Parathyroid adenoma (tissue), 2 donors: ENCODE measurements around the gene GRIA1.

Experiments
- H2AFZ ChIP-seq: fragments of 300-600 bp; sonication (generic); one replicate; pipeline ENCODE4 v1.7.0; 2017; ENCODE audit warnings: antibody characterized with exemption, mild to moderate bottlenecking
- H3K27ac ChIP-seq: fragments of 300-600 bp; sonication (generic); one replicate; pipeline ENCODE4 v1.7.0; 2017
- H3K27me3 ChIP-seq: fragments of 300-600 bp; sonication (generic); one replicate; pipeline ENCODE4 v1.7.0; 2017; ENCODE audit warnings: low read length; ENCODE audit not compliant: control insufficient read depth, insufficient read depth
- H3K36me3 ChIP-seq: fragments of 300-600 bp; sonication (generic); one replicate; pipeline ENCODE4 v1.7.0; 2017; ENCODE audit warnings: low read length; ENCODE audit not compliant: control insufficient read depth, insufficient read depth
- H3K4me1 ChIP-seq: fragments of 300-600 bp; sonication (generic); one replicate; pipeline ENCODE4 v1.7.0; 2017; ENCODE audit warnings: control low read depth
- H3K4me2 ChIP-seq: fragments of 300-600 bp; sonication (generic); one replicate; pipeline ENCODE4 v1.7.0; 2017; ENCODE audit warnings: low read length
- H3K4me3 ChIP-seq: fragments of 300-600 bp; sonication (generic); one replicate; pipeline ENCODE4 v1.7.0; 2017; ENCODE audit warnings: low read depth, low read length
- H3K79me2 ChIP-seq: fragments of 300-600 bp; sonication (generic); one replicate; pipeline ENCODE4 v1.7.0; 2017; ENCODE audit warnings: control low read depth
- H3K9ac ChIP-seq: fragments of 300-600 bp; sonication (generic); one replicate; pipeline ENCODE4 v1.7.0; 2017; ENCODE audit warnings: mild to moderate bottlenecking
- H3K9me3 ChIP-seq: fragments of 300-600 bp; sonication (generic); one replicate; pipeline ENCODE4 v1.7.0; 2017; ENCODE audit warnings: low read length; ENCODE audit not compliant: control insufficient read depth
- CTCF ChIP-seq: fragments of 300-600 bp; sonication (generic); IDR thresholded peaks from one replicate; pipeline ENCODE4 v1.7.0; 2017; ENCODE audit warnings: antibody characterized with exemption, mild to moderate bottlenecking
- donor health status: primary hyperparathyroidism.

The GRIA1 gene

GRCh38 chr5:153456993-153457392, 33.5 kb upstream of the GRIA1 start:
- Histone ChIP-seq H3K9me3 (no peaks in the 10 kb centered on the region), H3K4me3 (no peak overlapping the region), H3K27me3 (no peaks in the 10 kb centered on the region), H2AFZ (no peak overlapping the region), H3K4me2 (no peak overlapping the region), H3K79me2 (no peaks in the 10 kb centered on the region), H3K4me1 (no peaks in the 10 kb centered on the region), H3K27ac (no peak overlapping the region), H3K36me3 (no peaks in the 10 kb centered on the region), H3K9ac (no peak overlapping the region)
- TF ChIP-seq CTCF: no peak

GRCh38 chr5:153458268-153458667, 32.2 kb upstream of the GRIA1 start:
- Histone ChIP-seq H3K4me2 (no peak overlapping the region), H3K4me3 (no peak overlapping the region), H3K9me3 (no peaks in the 10 kb centered on the region), H3K4me1 (no peaks in the 10 kb centered on the region), H3K27ac (no peak overlapping the region), H3K27me3 (no peaks in the 10 kb centered on the region), H3K79me2 (no peaks in the 10 kb centered on the region), H2AFZ (no peak overlapping the region), H3K36me3 (no peaks in the 10 kb centered on the region), H3K9ac (no peak overlapping the region)
- no peak for TF ChIP-seq CTCF

- H3K4me2 ChIP-seq: no peak overlapping the region
- TF ChIP-seq CTCF: no peak
These were observed 31.3 kb upstream of the GRIA1 start for GRCh38 chr5:153459051-153459743.

GRCh38 chr5:153460421-153460820, 30.0 kb upstream of the GRIA1 start:
- no peak overlapping the region for H3K4me3 ChIP-seq
- H3K9me3 ChIP-seq: no peaks in the 10 kb centered on the region
- no peaks in the 10 kb centered on the region for H3K4me1 ChIP-seq
- no peak overlapping the region for H3K4me2 ChIP-seq
- no peaks in the 10 kb centered on the region for H3K27me3 ChIP-seq
- H3K9ac ChIP-seq: no peak overlapping the region
- H3K79me2 ChIP-seq: no peaks in the 10 kb centered on the region
- no peak for TF ChIP-seq CTCF
- no peak overlapping the region for H2AFZ ChIP-seq
- H3K36me3 ChIP-seq: no peaks in the 10 kb centered on the region
- H3K27ac ChIP-seq: no peak overlapping the region

More at GRCh38 chr5:153459051-153459743, 31.3 kb upstream of the GRIA1 start:
- H3K79me2 ChIP-seq: no peaks in the 10 kb centered on the region
- H3K9ac ChIP-seq: no peak overlapping the region
- no peaks in the 10 kb centered on the region for H3K27me3 ChIP-seq
- H3K4me3 ChIP-seq: no peak overlapping the region
- H3K27ac ChIP-seq: no peak overlapping the region
- H3K36me3 ChIP-seq: no peaks in the 10 kb centered on the region
- H2AFZ ChIP-seq: no peak overlapping the region
- no peaks in the 10 kb centered on the region for H3K9me3 ChIP-seq
- no peaks in the 10 kb centered on the region for H3K4me1 ChIP-seq

- no peak overlapping the region for H3K27ac ChIP-seq
- no peaks in the 10 kb centered on the region for H3K4me1 ChIP-seq
- TF ChIP-seq CTCF: no peak
- no peaks in the 10 kb centered on the region for H3K9me3 ChIP-seq
- no peaks in the 10 kb centered on the region for H3K79me2 ChIP-seq
- H3K4me3 ChIP-seq: no peak overlapping the region
- no peak overlapping the region for H2AFZ ChIP-seq
- H3K36me3 ChIP-seq: no peaks in the 10 kb centered on the region
- H3K4me2 ChIP-seq: no peak overlapping the region
- no peak overlapping the region for H3K9ac ChIP-seq
- H3K27me3 ChIP-seq: no peaks in the 10 kb centered on the region
These were observed 29.1 kb upstream of the GRIA1 start for GRCh38 chr5:153461341-153461740.
